Inflammatory macrophage treated with lipopolysaccharide for 4 hours (primary cell): ENCODE results near the gene LIPC.
"Not testable (repeated sequence)": the region's sequence is repeated elsewhere in the genome, so short reads cannot be mapped to it uniquely, and the experiment has no call there.

Experiments
- DNase-seq: peaks from one replicate; pipeline ENCODE4 v3.0.0-alpha.2; 2020

LIPC gene

GRCh38 chr15:58594898-58595297 is 163.1 kb downstream of the LIPC start:
- DNase-seq = no peak

- DNase-seq = peak; percentile 33
Observed at GRCh38 chr15:58595516-58596263, 163.9 kb downstream of the LIPC start.

- peak; percentile 48 for DNase-seq
Observed at GRCh38 chr15:58597943-58598828, 166.4 kb downstream of the LIPC start.

GRCh38 chr15:58598829-58599210 is 167.0 kb downstream of the LIPC start:
- DNase-seq = no peak

- no peak for DNase-seq
Observed at GRCh38 chr15:58602823-58603222, 171.0 kb downstream of the LIPC start.

GRCh38 chr15:58603927-58604326 is 172.1 kb downstream of the LIPC start:
- DNase-seq = not testable (repeated sequence)

- DNase-seq = no peak
Observed at GRCh38 chr15:58604455-58604923, 172.7 kb downstream of the LIPC start.

GRCh38 chr15:58605931-58606530 is 174.2 kb downstream of the LIPC start:
- peak; percentile 80 for DNase-seq

- no peak for DNase-seq
Observed at GRCh38 chr15:58606577-58607080, 174.8 kb downstream of the LIPC start.

GRCh38 chr15:58608129-58608590 is 176.4 kb downstream of the LIPC start:
- DNase-seq = peak; percentile 67

GRCh38 chr15:58608711-58609110 is 176.9 kb downstream of the LIPC start:
- no peak for DNase-seq

GRCh38 chr15:58611731-58612676 is 180.2 kb downstream of the LIPC start:
- DNase-seq = no peak

- DNase-seq = no peak
Observed at GRCh38 chr15:58616171-58616570, 184.4 kb downstream of the LIPC start.
